GM21360 (cell line): ENCODE data around the gene SYCN.
"Not testable (repeated sequence)": the region's sequence is repeated elsewhere in the genome, so short reads cannot be mapped to it uniquely, and the experiment has no call there.

Source experiments
- ATAC-seq: cut with Tn5 transposase; IDR thresholded peaks from one replicate; pipeline ENCODE4 v1.9.1; 2021; ENCODE audit warnings: mild to moderate bottlenecking, moderate library complexity; ENCODE audit not compliant: unreplicated experiment

The SYCN gene

DNA sequence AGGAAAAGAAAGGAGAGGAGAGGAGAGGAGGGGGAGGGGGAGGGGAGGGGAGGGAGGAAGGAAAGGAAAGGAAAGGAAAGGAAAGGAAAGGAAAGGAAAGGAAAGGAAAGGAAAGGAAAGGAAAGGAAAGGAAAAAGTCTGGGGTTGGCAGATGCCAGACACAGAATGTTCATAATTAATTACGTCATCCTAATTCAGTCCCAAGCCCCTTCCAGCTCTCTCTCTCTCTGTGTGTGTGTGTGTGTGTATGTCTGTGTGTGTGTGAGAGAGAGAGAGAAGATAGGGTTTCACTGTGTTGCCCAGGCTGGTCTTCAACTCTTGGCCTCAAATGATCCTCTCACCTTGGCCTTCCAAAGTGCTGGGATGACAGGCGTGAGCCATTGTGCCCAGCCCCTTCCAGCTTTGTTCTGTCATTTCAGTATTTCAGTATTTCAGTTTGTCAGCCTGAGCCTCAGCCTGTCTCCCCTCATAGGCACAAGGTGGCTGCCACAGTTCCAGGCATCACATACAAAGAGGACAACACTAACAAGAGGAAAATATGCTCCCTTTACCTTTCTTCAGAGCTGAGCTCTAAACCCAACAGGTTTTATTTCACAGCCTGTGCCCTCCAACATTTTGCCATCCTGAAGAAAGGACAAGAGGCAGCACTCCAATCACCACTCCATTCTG is 26.2 kb upstream of the SYCN start:
- no peak for ATAC-seq

DNA sequence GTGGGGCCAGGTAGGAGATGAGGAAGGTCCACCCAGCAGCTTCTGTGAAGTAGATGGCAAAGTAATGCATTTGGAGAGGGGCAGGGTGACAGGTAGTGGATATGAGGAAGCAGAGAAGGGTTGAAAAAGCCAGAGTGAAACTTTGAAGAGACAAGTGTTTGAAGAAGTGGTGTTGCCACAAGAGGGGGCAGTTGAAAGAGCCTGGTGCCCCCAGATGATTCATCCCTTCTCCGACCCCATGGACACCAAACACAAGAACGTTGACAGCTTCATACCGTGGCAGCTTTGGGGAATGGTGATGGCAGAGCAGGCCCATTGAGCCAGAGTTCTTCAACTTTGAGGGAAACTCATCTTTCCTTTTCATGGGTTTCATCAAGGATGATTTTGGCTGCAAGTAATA is 20.8 kb upstream of the SYCN start:
- no peak for ATAC-seq

DNA sequence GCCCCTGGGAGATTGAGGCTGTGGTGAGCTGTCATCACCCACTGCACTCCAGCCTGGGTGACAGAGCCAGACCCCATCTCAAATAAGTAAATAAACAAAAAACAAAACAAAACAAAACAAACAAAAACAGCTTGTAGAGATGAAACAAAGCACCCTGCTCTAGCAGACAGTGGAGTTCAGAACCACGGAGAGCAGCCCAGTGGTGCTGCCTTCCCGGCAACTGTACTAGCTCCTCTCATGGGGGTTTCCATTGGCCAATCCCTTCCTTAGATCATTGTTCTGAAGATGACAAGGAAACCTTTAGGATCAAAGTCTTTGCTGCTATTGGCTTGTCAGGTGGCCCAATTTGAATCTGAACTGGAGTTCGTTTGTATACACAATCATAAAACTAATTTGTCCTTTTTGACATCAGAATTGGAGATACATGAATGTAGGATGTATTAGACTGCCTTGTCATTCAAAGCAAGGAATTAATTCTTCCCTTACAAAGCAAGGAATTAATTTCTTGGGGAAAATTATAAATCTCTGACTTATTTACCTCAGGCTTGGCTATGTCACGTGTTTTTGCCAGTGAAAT is 19.7 kb upstream of the SYCN start:
- no peak for ATAC-seq

DNA sequence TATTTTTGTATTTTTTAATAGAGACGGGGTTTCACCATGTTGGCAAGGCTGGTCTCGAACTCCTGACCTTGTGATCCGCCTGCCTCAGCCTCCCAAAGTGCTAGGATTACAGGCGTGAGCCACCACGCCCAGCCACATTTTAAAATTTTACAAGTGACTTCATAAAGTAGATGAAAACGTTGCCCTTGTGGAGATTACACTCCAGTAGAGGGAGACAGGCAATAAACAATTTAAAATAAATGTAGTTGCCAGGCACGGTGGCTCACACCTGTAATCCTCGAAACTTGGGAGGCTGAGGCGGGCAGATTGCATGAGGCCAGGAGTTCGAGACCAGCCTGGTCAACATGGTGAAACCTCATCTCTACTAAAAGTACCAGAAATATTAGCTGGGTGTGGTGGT is 15.0 kb upstream of the SYCN start:
- not testable (repeated sequence) for ATAC-seq

DNA sequence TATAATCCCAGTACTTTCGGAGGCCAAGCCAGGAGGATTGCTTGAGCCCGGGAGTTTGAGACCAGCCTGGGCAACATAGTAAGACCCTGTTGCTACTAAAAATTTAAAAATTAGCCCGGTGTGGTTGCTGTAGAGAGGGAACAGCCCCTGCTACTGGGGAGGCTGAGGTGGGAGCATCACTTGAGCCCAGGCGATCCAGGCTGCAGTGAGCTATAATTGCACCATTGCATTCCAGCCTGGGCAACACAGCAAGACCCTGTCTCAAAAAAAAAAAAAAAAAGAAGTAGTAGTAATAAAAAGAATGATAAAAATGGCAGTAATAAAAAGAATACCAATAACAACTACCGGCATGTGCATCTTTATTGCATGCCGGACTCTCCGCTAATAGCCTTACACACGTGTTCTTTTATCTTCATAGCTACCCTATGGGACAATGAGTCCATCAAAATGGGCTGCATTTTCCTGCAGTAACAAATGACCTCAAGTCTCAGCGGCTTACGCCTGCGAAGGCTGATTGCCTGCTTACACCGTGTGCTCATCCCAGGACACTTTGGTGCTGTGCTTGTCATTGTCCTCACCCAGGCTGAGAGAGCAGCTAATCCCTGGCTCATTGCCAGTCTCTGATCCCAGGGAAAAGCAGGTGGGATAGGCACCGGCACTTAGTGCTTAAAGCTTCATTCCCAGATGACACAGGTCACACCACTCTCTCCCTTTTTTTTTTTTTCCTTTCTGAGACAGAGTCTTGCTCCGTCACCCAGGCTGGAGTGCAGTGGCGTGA is 14.4 kb upstream of the SYCN start:
- no peak for ATAC-seq

DNA sequence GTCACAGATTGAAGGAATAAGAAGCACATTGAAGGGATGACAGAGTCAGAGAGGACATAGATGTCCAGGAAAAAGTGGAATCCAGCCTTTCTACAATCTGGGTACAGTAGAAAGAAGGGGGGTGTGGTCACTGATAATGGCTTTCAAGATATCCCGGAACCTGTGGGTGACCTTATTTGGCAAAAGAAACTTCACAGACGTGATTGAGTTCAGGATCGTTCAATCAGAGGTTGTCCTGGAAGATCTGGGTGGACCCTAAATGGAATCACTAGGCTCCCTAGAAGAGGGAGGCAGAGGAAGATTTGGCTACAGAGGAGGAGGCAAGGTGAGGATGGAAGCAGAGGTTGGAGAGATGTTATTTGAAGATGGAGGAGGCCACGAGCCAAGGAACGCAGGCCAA is 13.0 kb upstream of the SYCN start:
- ATAC-seq = no peak

DNA sequence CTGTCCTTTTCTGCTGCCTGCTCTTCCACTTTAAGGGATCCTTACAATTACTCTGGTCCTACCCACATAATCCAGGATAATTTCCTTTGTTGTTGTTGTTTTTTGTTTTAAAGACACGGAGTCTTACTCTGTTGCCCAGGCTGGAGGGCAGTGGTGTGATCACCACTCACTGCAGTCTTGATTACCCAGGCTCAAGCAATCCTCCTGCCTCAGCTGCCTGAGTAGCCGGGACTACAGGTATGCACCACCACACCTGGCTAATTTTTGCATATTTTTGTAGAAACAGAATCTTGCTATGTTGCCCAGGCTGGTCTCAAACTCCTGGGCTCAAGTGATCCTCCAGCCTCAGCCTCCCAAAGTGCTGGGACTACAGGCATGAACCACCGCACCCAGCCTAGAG is 11.3 kb upstream of the SYCN start:
- not testable (repeated sequence) for ATAC-seq

DNA sequence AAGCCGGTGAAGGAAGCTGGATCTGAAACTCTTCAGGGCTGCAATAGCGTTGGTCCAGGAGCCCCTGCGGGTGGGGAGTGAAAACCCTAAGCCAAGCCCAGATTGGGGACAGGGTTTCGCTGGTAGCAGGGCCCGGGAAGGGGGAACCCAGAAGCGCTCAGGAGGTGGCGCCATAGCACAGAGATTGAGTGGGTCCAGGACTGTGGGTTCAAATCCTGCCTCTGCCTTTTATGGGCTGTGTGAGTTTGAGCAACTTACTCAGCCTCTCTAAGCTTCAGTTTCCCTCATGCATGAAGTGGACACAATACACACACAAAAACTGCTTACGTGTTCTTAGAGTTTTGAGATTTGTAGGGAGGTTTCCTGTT is 8.3 kb upstream of the SYCN start:
- ATAC-seq = no peak

DNA sequence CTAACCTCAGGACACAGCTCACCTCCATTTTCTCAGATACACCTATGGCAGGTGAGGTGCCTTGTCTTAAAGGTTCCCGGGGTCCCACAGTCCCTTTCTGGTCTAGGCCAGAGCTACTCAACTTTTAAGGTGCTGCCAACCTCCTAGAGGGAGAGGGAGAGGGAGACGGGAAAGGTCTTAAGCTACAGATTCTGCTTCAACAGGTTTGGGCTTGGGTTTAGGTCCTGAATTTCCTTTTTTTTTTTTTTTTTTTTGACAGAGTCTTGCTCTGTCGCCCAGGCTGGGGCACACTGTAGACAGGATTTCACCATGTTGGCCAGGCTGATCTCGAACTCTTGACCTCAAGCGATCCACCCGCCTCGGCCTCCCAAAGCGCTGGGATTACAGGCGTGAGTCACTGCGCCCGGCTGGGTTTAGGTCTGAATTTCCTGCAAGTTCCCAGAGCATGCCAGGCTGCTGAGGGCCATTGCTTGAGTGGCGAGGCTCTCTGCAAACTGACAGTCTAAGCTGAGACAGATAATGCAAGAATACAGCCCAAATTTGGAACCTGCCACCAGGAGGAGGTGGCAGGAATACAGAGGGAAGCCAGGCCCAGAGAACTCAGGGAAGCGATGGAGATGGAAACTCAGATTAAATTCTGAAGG is 7.8 kb upstream of the SYCN start:
- ATAC-seq = no peak

DNA sequence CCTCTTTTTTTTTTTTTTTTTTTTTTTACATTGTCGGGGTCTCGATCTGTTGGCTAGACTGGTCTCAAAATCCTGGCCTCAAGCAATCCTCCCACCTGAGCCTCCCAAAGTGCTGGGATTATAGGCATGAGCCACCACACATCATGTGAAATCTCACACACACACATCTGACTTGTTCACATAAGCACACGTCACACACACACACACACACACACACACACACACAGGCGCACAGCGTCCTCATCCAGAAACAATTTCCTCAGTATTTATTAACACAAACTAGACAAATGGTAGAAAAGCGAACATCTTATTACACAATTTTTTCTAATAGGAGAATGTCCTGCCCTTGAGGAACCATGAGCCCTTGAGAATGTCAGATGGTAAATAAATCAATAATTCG is 5.1 kb upstream of the SYCN start:
- no peak for ATAC-seq

DNA sequence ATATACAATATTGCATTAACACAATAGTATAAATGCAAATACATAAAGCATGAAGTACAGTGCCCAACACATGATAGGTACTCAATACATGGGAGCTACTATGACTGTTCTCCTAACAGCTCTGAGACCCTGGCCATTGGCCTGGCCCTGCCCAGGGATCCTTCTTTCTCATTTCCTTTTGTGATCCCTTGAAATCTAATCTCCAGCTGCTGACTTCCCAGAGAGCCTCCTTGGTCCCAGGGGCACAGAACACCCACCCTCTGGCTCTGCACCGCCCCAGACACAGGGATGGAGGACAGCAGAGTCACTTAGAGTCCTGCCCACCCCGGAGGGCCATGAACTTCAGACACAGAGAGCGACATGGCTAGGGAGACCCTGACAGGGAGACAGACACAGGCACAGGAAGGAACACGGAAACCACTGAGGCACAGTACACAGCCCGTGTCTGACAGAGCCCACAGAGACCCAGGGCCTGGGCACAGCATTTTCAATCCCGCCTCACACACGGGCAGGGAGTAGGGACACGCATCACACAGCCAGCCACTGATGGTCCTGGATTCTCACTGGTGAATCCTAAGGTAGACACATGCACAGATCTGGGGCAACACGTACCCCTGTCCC is 4.2 kb upstream of the SYCN start:
- ATAC-seq = no peak

DNA sequence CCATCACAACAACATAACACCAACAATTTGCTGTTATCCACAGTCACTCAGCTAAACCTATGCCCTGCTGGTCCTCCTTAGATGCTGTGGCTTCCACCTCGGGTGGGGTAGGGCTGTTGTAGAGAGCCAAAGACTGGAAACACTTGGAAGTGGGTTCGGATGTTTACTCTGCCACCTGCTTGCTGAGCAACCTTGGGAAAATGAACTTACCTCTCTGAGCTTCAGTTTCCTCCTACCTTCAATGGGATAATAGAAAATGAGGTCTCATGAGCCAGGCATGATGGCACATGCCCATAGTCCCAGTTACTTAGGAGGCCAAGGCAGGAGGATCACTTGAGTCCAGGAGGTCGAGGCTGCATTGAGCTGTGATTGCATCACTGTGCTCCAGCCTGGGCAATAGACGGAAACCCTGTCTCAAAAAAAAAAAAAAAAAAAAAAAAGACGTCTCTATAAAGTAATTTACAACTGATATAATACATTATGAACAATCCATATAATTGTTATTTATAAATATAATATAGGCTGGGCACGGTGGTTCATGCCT is 3.3 kb upstream of the SYCN start:
- no peak for ATAC-seq

DNA sequence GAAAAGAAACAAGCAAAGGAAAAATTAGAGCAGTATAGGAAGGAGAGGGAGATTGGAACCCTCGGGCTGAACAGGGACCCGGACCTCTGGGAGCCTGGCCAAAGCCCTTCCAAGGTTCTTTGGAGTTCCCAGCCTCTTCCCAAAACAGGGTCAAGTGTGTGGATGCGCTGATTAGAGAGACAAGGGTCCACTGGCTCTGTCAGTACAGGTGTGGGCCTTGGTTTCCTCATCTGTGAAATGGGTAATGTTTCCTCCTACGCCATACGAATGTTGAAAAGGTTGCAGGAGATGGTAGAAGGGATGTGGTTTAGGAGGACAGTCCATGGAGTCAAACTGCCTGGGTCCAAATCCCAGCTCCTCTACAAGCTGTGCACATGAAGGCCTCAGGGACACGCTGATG is 2.1 kb upstream of the SYCN start:
- ATAC-seq = no peak

DNA sequence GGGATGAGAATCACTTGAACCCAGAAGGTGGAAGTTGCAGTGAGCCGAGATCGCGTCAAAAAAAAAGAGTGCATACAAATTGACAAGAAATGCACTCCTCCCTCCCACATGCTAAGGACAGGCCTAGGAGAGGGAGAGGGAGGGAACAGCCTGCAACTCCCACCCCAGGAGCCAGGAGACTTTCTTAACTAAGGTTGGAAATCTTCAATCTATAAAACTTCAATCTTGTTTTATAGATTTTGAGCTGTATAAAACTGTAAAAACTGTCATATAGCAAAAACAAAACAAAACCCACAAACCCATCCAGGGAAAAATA is 1.3 kb upstream of the SYCN start:
- ATAC-seq = no peak

DNA sequence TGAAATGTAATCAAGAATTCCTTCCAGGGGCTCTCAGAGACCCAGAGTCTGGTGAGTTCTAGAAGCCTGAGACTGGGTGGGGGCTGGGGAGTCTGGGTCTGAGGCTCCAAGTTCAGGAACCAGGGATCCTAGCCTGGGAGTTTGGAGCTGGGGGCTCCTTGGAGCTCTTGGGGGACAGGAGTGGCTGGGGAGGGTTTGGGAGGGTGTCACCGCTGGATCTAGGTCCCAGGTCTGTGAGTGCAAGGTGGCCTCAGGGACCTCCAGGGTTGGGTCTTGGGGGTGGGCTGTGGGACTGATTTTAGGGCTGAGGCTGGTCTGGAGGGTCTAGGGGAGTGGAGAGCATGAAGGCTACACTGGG is 1.1 kb downstream of the SYCN start:
- no peak for ATAC-seq

DNA sequence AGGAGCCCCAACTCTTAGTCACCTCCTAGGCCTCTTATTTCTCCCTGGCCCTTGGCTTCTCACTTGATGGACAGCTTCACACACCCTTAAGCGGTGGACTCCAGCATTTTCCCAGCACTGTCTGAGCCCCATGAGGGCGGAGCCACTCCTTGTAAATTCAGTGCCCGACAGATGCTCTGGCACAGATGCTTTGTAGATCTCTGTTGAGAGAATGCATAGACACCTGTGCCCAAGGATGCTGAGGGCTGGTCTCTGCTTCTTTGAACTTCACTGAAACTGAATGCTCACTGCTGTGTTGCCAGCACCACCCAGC is 3.3 kb downstream of the SYCN start:
- no peak for ATAC-seq

DNA sequence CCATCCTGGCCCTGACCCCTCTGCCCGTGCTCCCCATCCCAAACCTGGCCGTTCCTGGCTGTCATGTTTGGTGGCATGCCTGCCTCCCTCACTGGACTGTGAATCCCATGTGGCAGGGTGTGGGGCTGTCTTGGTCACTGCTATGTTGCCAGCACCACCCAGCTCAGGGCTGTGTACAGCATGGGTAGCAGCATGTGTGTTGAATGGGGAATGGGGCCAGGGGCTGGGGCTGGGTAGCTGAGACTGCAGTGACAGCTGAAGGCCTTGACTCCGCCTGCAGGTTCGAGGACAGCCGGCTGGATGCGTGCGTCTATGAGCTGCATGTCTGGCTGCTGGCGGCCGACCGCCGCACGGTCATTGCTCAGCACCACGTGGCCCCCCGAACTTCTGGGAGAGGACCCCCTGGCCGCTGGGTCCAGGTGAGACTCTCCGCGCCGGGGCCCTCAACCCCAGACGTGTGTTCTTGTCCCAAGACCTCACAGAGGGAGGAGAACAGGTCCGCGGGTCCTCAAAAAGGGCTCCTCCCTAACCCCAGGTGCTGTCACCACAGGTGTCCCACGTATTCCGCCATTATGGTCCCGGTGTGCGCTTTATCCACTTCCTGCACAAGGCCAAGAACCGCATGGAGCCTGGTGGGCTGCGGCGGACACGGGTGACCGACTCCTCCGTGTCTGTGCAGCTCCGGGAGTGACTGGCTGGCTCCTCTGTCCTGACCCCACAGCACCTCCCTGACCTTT is 3.8 kb downstream of the SYCN start:
- no peak for ATAC-seq

DNA sequence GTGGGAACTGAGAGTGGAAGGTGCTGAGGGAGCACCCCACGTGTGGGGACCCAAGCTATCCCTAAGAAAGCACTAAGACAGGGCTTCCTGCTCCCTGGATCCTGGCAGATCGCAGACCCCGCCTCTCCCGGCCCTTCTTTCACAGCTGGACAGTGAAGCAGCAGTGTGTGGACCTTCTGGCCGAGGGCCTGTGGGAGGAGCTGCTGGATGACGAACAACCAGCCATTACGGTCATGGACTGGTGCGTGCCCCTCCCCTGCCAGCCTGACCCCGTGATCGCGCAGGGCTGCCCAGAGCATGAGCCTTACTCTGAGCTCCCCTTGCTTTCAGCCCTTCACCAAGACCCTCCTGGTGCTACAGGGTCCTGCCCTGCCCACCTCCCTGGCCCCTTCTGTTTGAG is 5.0 kb downstream of the SYCN start:
- no peak for ATAC-seq

DNA sequence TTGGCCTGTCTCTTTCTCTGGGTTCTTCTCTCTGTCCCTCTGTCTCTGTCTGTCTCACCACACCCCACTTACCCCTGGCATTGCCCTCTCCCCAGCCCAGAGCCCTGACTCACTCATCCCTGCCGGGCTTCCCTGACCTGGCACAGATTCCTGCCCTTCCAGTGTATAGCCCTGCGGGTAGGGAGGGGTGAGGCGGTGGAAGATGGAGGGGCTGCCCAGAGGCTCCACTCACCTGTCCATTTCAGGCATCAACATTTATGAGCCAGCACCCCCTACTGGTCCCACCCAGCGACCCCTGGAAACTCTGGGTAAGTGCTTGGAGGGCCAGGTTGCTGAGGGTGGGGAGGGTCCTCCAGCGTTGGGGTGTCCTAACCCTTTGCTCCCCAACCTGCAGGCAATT is 6.3 kb downstream of the SYCN start:
- no peak for ATAC-seq

DNA sequence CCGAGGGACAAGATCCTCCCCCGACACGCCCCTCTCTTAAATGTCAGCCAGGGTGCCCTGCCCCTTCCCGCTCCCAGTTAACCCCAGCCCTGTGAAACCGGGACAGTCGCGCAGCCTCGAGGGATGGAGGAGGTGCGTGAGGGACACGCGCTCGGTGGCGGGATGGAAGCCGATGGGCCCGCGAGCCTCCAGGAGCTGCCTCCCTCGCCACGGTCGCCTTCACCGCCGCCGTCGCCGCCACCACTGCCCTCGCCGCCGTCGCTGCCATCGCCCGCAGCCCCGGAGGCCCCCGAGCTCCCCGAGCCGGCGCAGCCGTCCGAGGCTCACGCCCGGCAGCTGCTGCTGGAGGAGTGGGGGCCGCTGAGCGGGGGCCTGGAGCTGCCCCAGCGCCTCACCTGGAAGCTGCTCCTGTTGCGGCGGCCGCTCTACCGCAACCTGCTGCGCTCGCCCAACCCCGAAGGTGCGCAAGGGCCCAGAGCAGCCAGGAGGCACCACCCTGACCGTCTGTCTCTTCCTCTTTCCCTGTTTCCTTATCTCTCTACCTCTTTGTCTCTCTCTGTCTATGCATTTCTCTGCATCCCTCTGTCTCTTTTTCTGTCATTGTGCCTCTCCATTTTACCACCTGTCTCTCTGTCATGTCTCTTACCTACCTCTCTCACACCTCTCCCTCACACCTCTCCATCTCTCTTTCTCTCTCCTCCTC is 7.1 kb downstream of the SYCN start, which contains the start of gene NCCRP1:
NCCRP1 (plus strand) TSS at position 105 of the 703 bp plus-strand sequence; CDS start at position 124, 19 bp downstream.
- ATAC-seq = no peak
